K562 (cell line): ENCODE measurements around the gene MIB2. TPM values are rescaled to one million over a fixed set of nuclear protein-coding genes. Genes with fewer than 3 reads are reported as not detected.

Experiments
- BRCA1 ChIP-seq, 2 experiments: fragments of 450-650 bp in 1 of 2; sonication (generic) in 1 of 2; formaldehyde crosslinking in 1 of 2; IDR thresholded peaks; 2 replicates each; pipeline versions ENCODE4 v1.5.0 to v1.6.1; 2017 to 2020; ENCODE audit warnings: mild to moderate bottlenecking in 1 of 2, missing genetic modification reagents in 1 of 2
- FIP1L1 ChIP-seq: fragments of 200-400 bp; formaldehyde crosslinking; IDR thresholded peaks from 2 replicates; pipeline ENCODE4 v1.6.1; 2018; ENCODE audit warnings: mild to moderate bottlenecking, low read depth, low read length; ENCODE audit not compliant: poor library complexity, severe bottlenecking
- GABPB2 ChIP-seq: fragments of 250-450 bp; sonication (Bioruptor Pico); conservative IDR thresholded peaks from 2 replicates; pipeline ENCODE4 v1.5.1; 2021; ENCODE audit warnings: mild to moderate bottlenecking
- HNRNPH1 ChIP-seq: fragments of 200-400 bp; formaldehyde crosslinking; optimal IDR thresholded peaks from 2 replicates; pipeline ENCODE3; 2017; ENCODE audit warnings: low read depth, mild to moderate bottlenecking, low read length, moderate library complexity
- KAT7 ChIP-seq: sonication (generic); formaldehyde crosslinking; IDR thresholded peaks from 2 replicates; pipeline ENCODE4 v1.8.0; 2022; ENCODE audit warnings: missing genetic modification reagents, mild to moderate bottlenecking, borderline replicate concordance
- KLF10 ChIP-seq: fragments of 250-450 bp; sonication (Bioruptor Pico); IDR thresholded peaks from 2 replicates; pipeline ENCODE4 v1.6.1; 2021; ENCODE audit warnings: matching md5 sums
- NFIC ChIP-seq: fragments of 450-650 bp; IDR thresholded peaks from 2 replicates; pipeline ENCODE4 v1.6.1; 2017; ENCODE audit warnings: mild to moderate bottlenecking, inconsistent platforms
- NFRKB ChIP-seq: fragments of 450-650 bp; IDR thresholded peaks from 2 replicates; pipeline ENCODE4 v1.6.1; 2016; ENCODE audit warnings: low read depth
- NR2C1 ChIP-seq, 2 experiments: fragments of 450-650 bp; IDR thresholded peaks; 2 replicates each; pipeline ENCODE4 v1.6.1; 2017; ENCODE audit warnings: mild to moderate bottlenecking in 2 of 2, antibody characterized with exemption in 1 of 2, inconsistent platforms in 1 of 2, missing compliant biosample characterization in 1 of 2, missing genetic modification characterization in 1 of 2
- RBM17 ChIP-seq: fragments of 200-400 bp; formaldehyde crosslinking; IDR thresholded peaks from 2 replicates; pipeline ENCODE4 v1.6.1; 2017; ENCODE audit warnings: low read depth, mild to moderate bottlenecking, low read length, borderline replicate concordance
- RNF2 ChIP-seq: sonication (generic); IDR thresholded peaks from 2 replicates; pipeline ENCODE4 v1.6.1; 2016
- ZNF184 ChIP-seq: sonication (generic); formaldehyde crosslinking; IDR thresholded peaks from 2 replicates; pipeline ENCODE4 v1.5.0; 2020; ENCODE audit warnings: missing genetic modification reagents
- ZNF3 ChIP-seq: fragments of 250-450 bp; sonication (Bioruptor Pico); IDR thresholded peaks from 2 replicates; pipeline ENCODE4 v1.5.0; 2021; ENCODE audit warnings: mild to moderate bottlenecking, moderate library complexity
- ZZZ3 ChIP-seq: fragments of 450-650 bp; IDR thresholded peaks from 2 replicates; pipeline ENCODE4 v1.6.1; 2016; ENCODE audit warnings: antibody characterized with exemption, mild to moderate bottlenecking, moderate library complexity
- polyA plus RNA-seq, 8 experiments: library from polyadenylated mRNA; depleted of rRNA in 4 of 8; stranded (reverse) in 5 of 8; unstranded in 3 of 8; fragments of >200 nt; fragmentation: Nextera tagmentation in 2 of 8; fragmentation: Illumina TruSeq in 1 of 8; extraction: Ambion mirVana in 2 of 8; extraction: Trizol in 1 of 8; gene quantifications; 2 replicates each; pipeline versions ENCODE4 v1.2.1 to v1.2.3, GENCODE V29; 2011 to 2014; ENCODE audit warnings: inconsistent platforms in 1 of 8, missing spikeins in 1 of 8
- total RNA-seq, 7 experiments: library from RNA; depleted of rRNA in 6 of 7; stranded (reverse); fragments of >200 nt in 6 of 7; fragmentation: Illumina TruSeq in 2 of 7; extraction: Trizol in 2 of 7; gene quantifications; 2 replicates each; pipeline versions ENCODE4 v1.2.1 to v1.2.3, GENCODE V29; 2011 to 2021; ENCODE audit warnings: low replicate concordance in 1 of 7
- TF ChIP-seq, protein P1 (sequence below): fragments of 250-450 bp; sonication (Bioruptor Pico); IDR thresholded peaks from 2 replicates; pipeline ENCODE4 v1.8.0; 2021; ENCODE audit warnings: mild to moderate bottlenecking, moderate library complexity
- TF ChIP-seq, protein P2 (sequence below): fragments of 250-450 bp; sonication (Bioruptor Pico); IDR thresholded peaks from 2 replicates; pipeline ENCODE4 v1.4.0; 2020; ENCODE audit warnings: mild to moderate bottlenecking, moderate library complexity
- TF ChIP-seq, protein P3 (sequence below): fragments of 450-650 bp; IDR thresholded peaks from one replicate; pipeline ENCODE4 v1.6.1; 2018; ENCODE audit warnings: mild to moderate bottlenecking, moderate library complexity; ENCODE audit not compliant: partially characterized antibody
- TF ChIP-seq, protein P4 (sequence below): IDR thresholded peaks from 3 replicates; pipeline ENCODE4 v1.6.1; 2011; ENCODE audit warnings: borderline replicate concordance, mild to moderate bottlenecking, moderate library complexity; ENCODE audit not compliant: insufficient read length; ENCODE audit errors: extremely low read depth
- TF ChIP-seq, protein P5 (sequence below): sonication (generic); IDR thresholded peaks from 2 replicates; pipeline ENCODE4 v1.6.1; 2016

The MIB2 gene
- total and polyA plus RNA-seq, 9 of the 15 experiments (the other 6 are each of a cell fraction or from before 2014, with no cell fraction given): 0.04 to 17.0 (median 4.9) TPM; not detected in 1

DNA sequence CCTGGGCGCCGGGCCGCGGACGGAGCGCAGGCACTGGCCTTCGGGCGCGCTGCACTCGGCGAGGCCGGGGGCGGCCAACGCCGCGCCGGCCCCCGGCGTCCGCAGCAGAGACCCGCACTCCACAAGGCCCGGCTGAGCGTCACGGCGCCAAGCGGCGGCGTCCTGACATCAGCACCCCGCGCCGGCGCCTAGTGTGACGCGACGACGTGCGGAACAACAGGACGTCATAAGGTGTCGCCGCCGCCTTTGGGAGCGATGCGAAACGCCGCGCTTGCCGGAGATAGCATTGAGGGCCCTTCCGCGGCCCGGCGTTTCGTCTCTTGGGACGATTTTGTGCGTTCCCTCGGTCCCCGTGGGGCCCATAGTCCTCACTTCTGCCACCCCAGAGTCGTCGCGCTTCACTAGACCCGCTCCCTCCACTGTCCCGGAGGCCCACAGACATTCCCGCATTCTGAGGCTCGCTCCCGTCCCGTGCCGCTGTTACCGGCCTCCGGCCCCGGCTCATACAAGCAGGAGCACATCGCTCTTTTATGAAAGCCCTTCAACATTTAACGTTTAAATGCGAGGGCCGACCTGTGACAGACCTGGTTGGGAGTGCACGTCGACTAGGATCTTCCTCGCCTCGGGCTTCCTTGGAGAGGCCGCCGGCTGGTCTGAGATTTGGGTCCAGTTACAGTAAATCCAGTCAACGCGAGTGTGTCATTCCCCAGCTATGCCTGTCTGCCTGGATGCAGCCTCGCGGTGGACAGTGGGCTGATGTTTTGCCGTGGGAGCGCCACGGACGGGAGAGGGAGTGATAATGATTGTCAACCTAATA is 40.4 kb upstream of the MIB2 start, which contains the start of gene SSU72 (continued):
- TF ChIP-seq, protein P1, sequence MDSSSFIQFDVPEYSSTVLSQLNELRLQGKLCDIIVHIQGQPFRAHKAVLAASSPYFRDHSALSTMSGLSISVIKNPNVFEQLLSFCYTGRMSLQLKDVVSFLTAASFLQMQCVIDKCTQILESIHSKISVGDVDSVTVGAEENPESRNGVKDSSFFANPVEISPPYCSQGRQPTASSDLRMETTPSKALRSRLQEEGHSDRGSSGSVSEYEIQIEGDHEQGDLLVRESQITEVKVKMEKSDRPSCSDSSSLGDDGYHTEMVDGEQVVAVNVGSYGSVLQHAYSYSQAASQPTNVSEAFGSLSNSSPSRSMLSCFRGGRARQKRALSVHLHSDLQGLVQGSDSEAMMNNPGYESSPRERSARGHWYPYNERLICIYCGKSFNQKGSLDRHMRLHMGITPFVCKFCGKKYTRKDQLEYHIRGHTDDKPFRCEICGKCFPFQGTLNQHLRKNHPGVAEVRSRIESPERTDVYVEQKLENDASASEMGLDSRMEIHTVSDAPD: no peak
- TF ChIP-seq RNF2: peak; percentile 68; the same call in 1 of the 2 replicates
- TF ChIP-seq GABPB2 (CRISPR knock-in tag): no peak
- peak; percentile 75; the same call in 1 of the 2 replicates for TF ChIP-seq KAT7 (CRISPR knock-in tag)
- TF ChIP-seq ZZZ3: no peak
- no peak for TF ChIP-seq BRCA1 (IDR thresholded peaks at IDR 0.05)
- TF ChIP-seq BRCA1 (CRISPR knock-in tag; IDR thresholded peaks at IDR 0.05): no peak
- TF ChIP-seq NR2C1 (IDR thresholded peaks at IDR 0.05): no peak
- no peak; the same call in 1 of the 2 replicates for TF ChIP-seq NR2C1 (tag; IDR thresholded peaks at IDR 0.05)
- TF ChIP-seq NFIC: peak; percentile 38
- TF ChIP-seq ZNF3 (CRISPR knock-in tag): no peak
- TF ChIP-seq, protein P2, sequence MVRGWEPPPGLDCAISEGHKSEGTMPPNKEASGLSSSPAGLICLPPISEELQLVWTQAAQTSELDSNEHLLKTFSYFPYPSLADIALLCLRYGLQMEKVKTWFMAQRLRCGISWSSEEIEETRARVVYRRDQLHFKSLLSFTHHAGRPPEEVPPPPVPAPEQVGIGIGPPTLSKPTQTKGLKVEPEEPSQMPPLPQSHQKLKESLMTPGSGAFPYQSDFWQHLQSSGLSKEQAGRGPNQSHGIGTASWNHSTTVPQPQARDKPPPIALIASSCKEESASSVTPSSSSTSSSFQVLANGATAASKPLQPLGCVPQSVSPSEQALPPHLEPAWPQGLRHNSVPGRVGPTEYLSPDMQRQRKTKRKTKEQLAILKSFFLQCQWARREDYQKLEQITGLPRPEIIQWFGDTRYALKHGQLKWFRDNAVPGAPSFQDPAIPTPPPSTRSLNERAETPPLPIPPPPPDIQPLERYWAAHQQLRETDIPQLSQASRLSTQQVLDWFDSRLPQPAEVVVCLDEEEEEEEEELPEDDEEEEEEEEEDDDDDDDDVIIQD: no peak
- TF ChIP-seq RBM17: no peak
- TF ChIP-seq, protein P3, sequence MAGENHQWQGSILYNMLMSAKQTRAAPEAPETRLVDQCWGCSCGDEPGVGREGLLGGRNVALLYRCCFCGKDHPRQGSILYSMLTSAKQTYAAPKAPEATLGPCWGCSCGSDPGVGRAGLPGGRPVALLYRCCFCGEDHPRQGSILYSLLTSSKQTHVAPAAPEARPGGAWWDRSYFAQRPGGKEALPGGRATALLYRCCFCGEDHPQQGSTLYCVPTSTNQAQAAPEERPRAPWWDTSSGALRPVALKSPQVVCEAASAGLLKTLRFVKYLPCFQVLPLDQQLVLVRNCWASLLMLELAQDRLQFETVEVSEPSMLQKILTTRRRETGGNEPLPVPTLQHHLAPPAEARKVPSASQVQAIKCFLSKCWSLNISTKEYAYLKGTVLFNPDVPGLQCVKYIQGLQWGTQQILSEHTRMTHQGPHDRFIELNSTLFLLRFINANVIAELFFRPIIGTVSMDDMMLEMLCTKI: no peak
- TF ChIP-seq FIP1L1: no peak
- TF ChIP-seq, protein P4, sequence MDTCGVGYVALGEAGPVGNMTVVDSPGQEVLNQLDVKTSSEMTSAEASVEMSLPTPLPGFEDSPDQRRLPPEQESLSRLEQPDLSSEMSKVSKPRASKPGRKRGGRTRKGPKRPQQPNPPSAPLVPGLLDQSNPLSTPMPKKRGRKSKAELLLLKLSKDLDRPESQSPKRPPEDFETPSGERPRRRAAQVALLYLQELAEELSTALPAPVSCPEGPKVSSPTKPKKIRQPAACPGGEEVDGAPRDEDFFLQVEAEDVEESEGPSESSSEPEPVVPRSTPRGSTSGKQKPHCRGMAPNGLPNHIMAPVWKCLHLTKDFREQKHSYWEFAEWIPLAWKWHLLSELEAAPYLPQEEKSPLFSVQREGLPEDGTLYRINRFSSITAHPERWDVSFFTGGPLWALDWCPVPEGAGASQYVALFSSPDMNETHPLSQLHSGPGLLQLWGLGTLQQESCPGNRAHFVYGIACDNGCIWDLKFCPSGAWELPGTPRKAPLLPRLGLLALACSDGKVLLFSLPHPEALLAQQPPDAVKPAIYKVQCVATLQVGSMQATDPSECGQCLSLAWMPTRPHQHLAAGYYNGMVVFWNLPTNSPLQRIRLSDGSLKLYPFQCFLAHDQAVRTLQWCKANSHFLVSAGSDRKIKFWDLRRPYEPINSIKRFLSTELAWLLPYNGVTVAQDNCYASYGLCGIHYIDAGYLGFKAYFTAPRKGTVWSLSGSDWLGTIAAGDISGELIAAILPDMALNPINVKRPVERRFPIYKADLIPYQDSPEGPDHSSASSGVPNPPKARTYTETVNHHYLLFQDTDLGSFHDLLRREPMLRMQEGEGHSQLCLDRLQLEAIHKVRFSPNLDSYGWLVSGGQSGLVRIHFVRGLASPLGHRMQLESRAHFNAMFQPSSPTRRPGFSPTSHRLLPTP: no peak
- TF ChIP-seq HNRNPH1: no peak
- no peak for TF ChIP-seq KLF10 (CRISPR knock-in tag)
- no peak for TF ChIP-seq ZNF184
- TF ChIP-seq, protein P5, sequence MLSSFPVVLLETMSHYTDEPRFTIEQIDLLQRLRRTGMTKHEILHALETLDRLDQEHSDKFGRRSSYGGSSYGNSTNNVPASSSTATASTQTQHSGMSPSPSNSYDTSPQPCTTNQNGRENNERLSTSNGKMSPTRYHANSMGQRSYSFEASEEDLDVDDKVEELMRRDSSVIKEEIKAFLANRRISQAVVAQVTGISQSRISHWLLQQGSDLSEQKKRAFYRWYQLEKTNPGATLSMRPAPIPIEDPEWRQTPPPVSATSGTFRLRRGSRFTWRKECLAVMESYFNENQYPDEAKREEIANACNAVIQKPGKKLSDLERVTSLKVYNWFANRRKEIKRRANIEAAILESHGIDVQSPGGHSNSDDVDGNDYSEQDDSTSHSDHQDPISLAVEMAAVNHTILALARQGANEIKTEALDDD: no peak
- TF ChIP-seq NFRKB: peak; percentile 79
